Cortex of kidney (tissue), 1 donor: ENCODE measurements around the gene CDC14C.

Source experiments
- DNase-seq: peaks from one replicate; lab custom pipeline; 2025; lab: John Stamatoyannopoulos, UW

Gene CDC14C

DNA sequence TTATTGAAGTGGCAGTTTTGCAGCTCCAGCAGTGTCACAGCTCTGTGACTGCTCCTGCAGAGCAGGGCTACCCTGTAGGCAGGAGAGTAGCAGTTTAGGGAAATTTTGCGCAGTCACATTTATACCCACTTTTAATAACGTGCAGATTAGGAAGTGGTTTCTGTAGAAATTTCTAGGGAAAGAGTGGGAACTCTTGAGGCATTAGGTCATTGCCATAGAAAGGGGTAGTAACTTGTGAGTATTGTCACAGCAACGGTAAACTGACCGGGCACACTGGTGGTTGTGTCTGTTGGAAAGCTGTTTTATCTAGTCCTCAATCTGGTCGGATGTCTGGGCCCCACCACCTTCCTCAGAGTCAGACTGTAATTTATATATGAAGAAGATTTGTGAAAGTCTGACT lies 51.9 kb downstream of the CDC14C start:
- DNase-seq = no peak

DNA sequence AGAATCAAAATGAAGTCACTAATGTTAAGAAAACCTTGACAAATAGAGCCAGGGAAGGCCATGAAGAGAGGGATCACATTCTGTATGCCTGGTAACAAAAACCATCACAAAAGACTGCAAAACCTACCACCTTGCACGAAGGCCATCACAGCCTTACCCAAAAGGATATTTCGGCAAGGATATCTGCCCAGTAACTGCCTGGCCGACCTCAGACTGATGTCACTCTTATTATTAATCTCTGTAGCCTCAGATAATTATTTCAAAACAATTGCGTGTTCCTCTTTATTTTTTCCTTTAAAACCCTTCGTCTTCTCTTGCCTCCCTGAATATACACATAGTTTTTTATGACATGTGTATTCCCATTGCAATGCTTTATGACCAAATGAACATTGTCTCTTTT lies 52.5 kb downstream of the CDC14C start:
- no peak for DNase-seq
